OCI-LY1 (cell line): ENCODE data around the gene ANTXRL.
"Not testable (repeated sequence)": the region's sequence is repeated elsewhere in the genome, so short reads cannot be mapped to it uniquely, and the experiment has no call there.

Source experiments
- CTCF ChIP-seq: fragments of 200-600 bp; sonication (generic), shearing (Covaris generic); IDR thresholded peaks from 2 replicates; pipeline ENCODE4 v1.5.1; 2017; ENCODE audit warnings: mild to moderate bottlenecking, antibody characterized with exemption, low read length, moderate library complexity, mixed read lengths
- EZH2 ChIP-seq: fragments of 200-600 bp; sonication (generic), shearing (Covaris generic); IDR thresholded peaks from 2 replicates; pipeline ENCODE4 v1.8.0; 2017; ENCODE audit warnings: borderline replicate concordance, mixed run types, mild to moderate bottlenecking, antibody characterized with exemption, low read length, moderate library complexity, mixed read lengths

DNA sequence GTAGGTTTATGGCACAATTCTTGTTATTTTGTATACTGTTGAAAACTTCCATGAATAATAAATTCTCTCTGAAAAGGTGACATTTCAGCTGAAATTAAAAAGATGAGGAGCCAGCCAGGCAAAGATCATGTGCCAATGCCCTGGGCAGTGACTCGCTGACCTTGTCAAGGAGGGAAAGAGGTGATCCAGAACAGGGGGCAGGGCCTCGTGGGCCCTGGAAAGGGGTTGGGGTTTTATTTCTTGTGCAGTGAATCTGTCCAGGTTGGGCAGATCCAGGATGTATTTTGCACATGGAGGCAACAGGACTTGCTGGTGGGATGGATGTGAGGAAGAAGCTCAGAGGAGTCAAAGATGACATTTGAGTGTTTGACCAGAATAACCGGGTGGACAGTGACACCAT, 31.6 kb upstream of the ANTXRL start:
- not testable (repeated sequence) for TF ChIP-seq CTCF, EZH2
